Stomach (tissue), 9 donors: Measurements from ENCODE around the gene LENG1. TPM values are rescaled to one million over a fixed set of nuclear protein-coding genes. Genes with fewer than 3 reads are reported as not detected.
"Not testable (repeated sequence)": the region's sequence is repeated elsewhere in the genome, so short reads cannot be mapped to it uniquely, and the experiment has no call there.

Experiments used
- DNase-seq, 2 donors: peaks; one replicate each; pipeline versions ENCODE4 v3.0.0 to v3.0.0-alpha.2; 2013 to 2019
- H3K27ac ChIP-seq, 5 donors: fragments of 200-600 bp in 4 of 5; sonication (generic) in 4 of 5; one replicate each; pipeline ENCODE4 v1.5.1; 2013 to 2019; ENCODE audit warnings: mild to moderate bottlenecking in 1 of 5, moderate library complexity in 1 of 5
- H3K27me3 ChIP-seq, 3 donors: fragments of 200-600 bp; sonication (generic); one replicate each; pipeline ENCODE4 v1.5.1; 2017 to 2019; ENCODE audit warnings: mixed run types in 1 of 3
- H3K36me3 ChIP-seq, 4 donors: fragments of 200-600 bp; sonication (generic); 1 replicate in 3 of 4; 2 replicates in 1 of 4; pipeline ENCODE4 v1.5.1; 2016 to 2019
- H3K4me1 ChIP-seq, 4 donors: fragments of 200-600 bp; sonication (generic); one replicate each; pipeline ENCODE4 v1.5.1; 2016 to 2019
- H3K4me3 ChIP-seq, 4 donors: fragments of 200-600 bp; sonication (generic) in 3 of 4; one replicate each; pipeline ENCODE4 v1.5.1; 2016 to 2019; ENCODE audit warnings: mild to moderate bottlenecking in 1 of 4
- H3K9me3 ChIP-seq, 4 donors: fragments of 200-600 bp; sonication (generic); one replicate each; pipeline ENCODE4 v1.5.1; 2016 to 2019
- CTCF ChIP-seq, 7 experiments: fragments of 450-650 bp in 4 of 7; fragments of 200-600 bp in 3 of 7; sonication (generic) in 3 of 7; IDR thresholded peaks; one replicate each; pipeline ENCODE4 v1.5.1; 2016 to 2019; ENCODE audit warnings: antibody characterized with exemption in 7 of 7, control low read depth in 2 of 7, mild to moderate bottlenecking in 1 of 7
- EP300 ChIP-seq: sonication (generic); formaldehyde crosslinking; IDR thresholded peaks from one replicate; pipeline ENCODE4 v1.6.1; 2017; ENCODE audit warnings: antibody characterized with exemption
- POLR2A ChIP-seq, 4 donors: fragments of 450-650 bp; IDR thresholded peaks; one replicate each; pipeline ENCODE4 v1.6.1; 2016; ENCODE audit warnings: antibody characterized with exemption in 4 of 4, control low read depth in 2 of 4, mild to moderate bottlenecking in 1 of 4, moderate library complexity in 1 of 4
- POLR2AphosphoS5 ChIP-seq, 3 donors: sonication (generic); formaldehyde crosslinking; IDR thresholded peaks; one replicate each; pipeline ENCODE4 v1.6.1; 2016; ENCODE audit warnings: antibody characterized with exemption in 3 of 3
- WGBS, 5 donors: extraction: QIAGEN DNeasy Blood & Tissue Kit in 3 of 5; methylation state at CpG; one replicate each; pipeline versions ENCODE4 v1.1.5 to v1.1.7; 2013 to 2018; 5-methylcytosine and 5-hydroxymethylcytosine counted together
- intact Hi-C: fragments of 100-400 bp; cut with DNase I; formaldehyde crosslinking; loops from one replicate; pipeline ENCODE4 v1.15.1; 2023; ENCODE audit warnings: low total_unique reads
- polyA plus RNA-seq, 3 donors: library from polyadenylated mRNA; stranded (reverse); fragments of 200-250 nt; gene quantifications; one replicate each; pipeline ENCODE4 v1.2.3, GENCODE V29; 2013
- total RNA-seq, 5 donors: library from RNA; depleted of rRNA; stranded (reverse); fragments of >200 nt; gene quantifications; one replicate each; pipeline versions ENCODE4 v1.1.0 to v1.2.3, GENCODE V29; 2014 to 2016
- donor health status: healthy with polysubstance abuse.
- donor health status: Bipolar disorder and iron deficiency.
- donor health status: healthy.

Gene LENG1
- total and polyA plus RNA-seq, 8 donors = 4.2 to 35.6 (median 10.3) TPM; not detected in 2

GRCh38 chr19:54199401-54199800, 39.9 kb upstream of the LENG1 start:
- Histone ChIP-seq H3K27me3 (no peaks in the 10 kb centered on the region), H3K9me3 (no peaks in the 10 kb centered on the region), H3K36me3 (peaks cover 26 to 42% (median 39%) of the 10 kb centered on the region in 4 donors), H3K4me3 (no peak overlapping the region), H3K4me1 (peaks cover 34 to 41% (median 36%) of the 10 kb centered on the region in 4 donors), H3K27ac (peak overlapping the region in 1 of 5 donors; percentile 97)
- intact Hi-C loops = no loop called here
- no peak for DNase-seq
- 92 to 94% (median 93%) methylated on average over 16 of the region's 16 CpGs for WGBS, 5 donors
- TF ChIP-seq EP300 (no peak), POLR2A (IDR thresholded peaks at IDR 0.05) (no peak), CTCF (IDR thresholded peaks at IDR 0.05) (no peak), POLR2AphosphoS5 (IDR thresholded peaks at IDR 0.05) (no peak)

GRCh38 chr19:54197121-54197520, 37.6 kb upstream of the LENG1 start:
- 81 to 91% (median 83%) methylated on average over 3 of the region's 3 CpGs for WGBS, 5 donors
- intact Hi-C loops = no loop called here
- no peak for TF ChIP-seq EP300
- no peak for TF ChIP-seq CTCF (IDR thresholded peaks at IDR 0.05)
- no peak for TF ChIP-seq POLR2AphosphoS5 (IDR thresholded peaks at IDR 0.05)
- TF ChIP-seq POLR2A (IDR thresholded peaks at IDR 0.05) = no peak
- Histone ChIP-seq H3K27ac (no peak overlapping the region), H3K27me3 (no peaks in the 10 kb centered on the region), H3K4me3 (no peak overlapping the region), H3K9me3 (no peaks in the 10 kb centered on the region), H3K36me3 (peaks cover 7 to 38% (median 35%) of the 10 kb centered on the region in 4 donors), H3K4me1 (peaks cover 17 to 31% (median 21%) of the 10 kb centered on the region in 4 donors)
- no peak for DNase-seq

- no peaks in the 10 kb centered on the region for H3K27me3 ChIP-seq
- DNase-seq = no peak
- TF ChIP-seq CTCF (IDR thresholded peaks at IDR 0.05) (no peak), POLR2AphosphoS5 (IDR thresholded peaks at IDR 0.05) (no peak), POLR2A (IDR thresholded peaks at IDR 0.05) (no peak), EP300 (no peak)
- 93 to 96% (median 94%) methylated on average over 7 of the region's 7 CpGs for WGBS, 5 donors
- H3K4me1 ChIP-seq = peaks cover 17 to 31% (median 21%) of the 10 kb centered on the region in 4 donors
- intact Hi-C loops = no loop called here
- H3K9me3 ChIP-seq = no peaks in the 10 kb centered on the region
- peaks cover 3 to 33% (median 29%) of the 10 kb centered on the region in 4 donors for H3K36me3 ChIP-seq
- no peak overlapping the region for H3K27ac ChIP-seq
- no peak overlapping the region for H3K4me3 ChIP-seq
These were observed 37.0 kb upstream of the LENG1 start for GRCh38 chr19:54196536-54196935.

GRCh38 chr19:54194463-54194862, 34.9 kb upstream of the LENG1 start:
- 89 to 92% (median 92%) methylated on average over 12 of the region's 12 CpGs for WGBS, 5 donors
- Histone ChIP-seq H3K4me1 (peaks cover 10 to 21% (median 17%) of the 10 kb centered on the region in 4 donors), H3K36me3 (peaks cover 3 to 33% (median 27%) of the 10 kb centered on the region in 4 donors)
- H3K27me3 ChIP-seq, H3K4me3 ChIP-seq, H3K27ac ChIP-seq, DNase-seq, intact Hi-C loops, H3K9me3 ChIP-seq: not testable (repeated sequence)

GRCh38 chr19:54193011-54193410, 33.5 kb upstream of the LENG1 start:
- Histone ChIP-seq H3K27me3 (no peaks in the 10 kb centered on the region), H3K4me1 (peaks cover 19 to 31% (median 27%) of the 10 kb centered on the region in 4 donors), H3K36me3 (peaks cover 3 to 33% (median 27%) of the 10 kb centered on the region in 4 donors), H3K27ac (peak overlapping the region in 1 of 5 donors; percentile 99), H3K4me3 (peak overlapping the region in 1 of 4 donors; percentile 79), H3K9me3 (no peaks in the 10 kb centered on the region)
- TF ChIP-seq EP300 (no peak), POLR2AphosphoS5 (IDR thresholded peaks at IDR 0.05) (no peak), CTCF (IDR thresholded peaks at IDR 0.05) (no peak), POLR2A (IDR thresholded peaks at IDR 0.05) (no peak)
- intact Hi-C loops = no loop called here
- DNase-seq = no peak
- WGBS, 5 donors = 89 to 93% (median 92%) methylated on average over 11 of the region's 11 CpGs
